LNCAP (cell line): ENCODE data around the gene BYSL.

ENCODE experiments used
- CTCF ChIP-seq: fragments of 450-650 bp; IDR thresholded peaks from 2 replicates; pipeline ENCODE4 v1.5.1; 2017; ENCODE audit warnings: mild to moderate bottlenecking

Gene BYSL

GRCh38 chr6:41922154-41922553 lies 855 bp downstream of the BYSL start:
- TF ChIP-seq CTCF = no peak

- TF ChIP-seq CTCF = no peak
Observed at GRCh38 chr6:41927253-41927652, 6.0 kb downstream of the BYSL start.

- no peak for TF ChIP-seq CTCF
Observed at GRCh38 chr6:41929924-41930323, 8.6 kb downstream of the BYSL start.

GRCh38 chr6:41931792-41932191 lies 10.5 kb downstream of the BYSL start:
- TF ChIP-seq CTCF = no peak

- no peak for TF ChIP-seq CTCF
Observed at GRCh38 chr6:41932378-41932777, 11.1 kb downstream of the BYSL start.

GRCh38 chr6:41934278-41935192 lies 13.2 kb downstream of the BYSL start:
- TF ChIP-seq CTCF = no peak

- no peak for TF ChIP-seq CTCF
Observed at GRCh38 chr6:41935193-41935574, 13.9 kb downstream of the BYSL start.
